HG02938 (cell line): Measurements from ENCODE around the gene KIF3C.
"Not testable (repeated sequence)": the region's sequence is repeated elsewhere in the genome, so short reads cannot be mapped to it uniquely, and the experiment has no call there.

Experiments used
- ATAC-seq: cut with Tn5 transposase; IDR thresholded peaks from one replicate; pipeline ENCODE4 v1.9.1; 2021; ENCODE audit warnings: mild to moderate bottlenecking, moderate library complexity; ENCODE audit not compliant: unreplicated experiment

KIF3C gene

DNA sequence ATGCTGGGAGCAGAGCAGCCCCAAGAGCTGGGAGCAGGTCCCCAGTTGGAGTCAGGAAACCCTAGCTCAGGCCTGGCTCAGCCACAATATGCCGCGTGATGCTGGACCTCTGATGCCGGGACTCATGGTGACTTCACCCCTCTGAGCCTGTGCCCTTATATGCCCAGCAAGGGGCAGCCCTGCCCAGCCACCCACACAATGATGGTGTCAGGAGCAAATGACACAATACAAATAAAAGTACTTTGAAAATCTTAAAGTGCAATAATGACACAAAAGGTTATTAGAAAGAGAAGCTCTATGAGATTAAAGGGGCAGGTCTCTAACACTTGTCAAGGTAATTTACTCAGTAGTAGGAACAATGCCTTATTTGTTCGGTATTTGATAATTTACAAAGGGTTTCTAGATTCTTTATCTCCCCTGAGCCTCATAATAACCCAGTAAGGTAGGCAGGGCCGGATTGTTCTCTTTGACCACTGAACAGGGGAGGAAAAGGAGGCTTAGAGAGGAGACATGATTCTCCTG, 18.3 kb upstream of the KIF3C start:
- ATAC-seq = no peak

- not testable (repeated sequence) for ATAC-seq
These were observed 17.1 kb upstream of the KIF3C start for GRCh38 chr2:25999406-25999805.

- ATAC-seq = not testable (repeated sequence)
These were observed 16.6 kb upstream of the KIF3C start for GRCh38 chr2:25998816-25999383.

- ATAC-seq = no peak
These were observed 14.5 kb upstream of the KIF3C start for GRCh38 chr2:25996844-25997243.

DNA sequence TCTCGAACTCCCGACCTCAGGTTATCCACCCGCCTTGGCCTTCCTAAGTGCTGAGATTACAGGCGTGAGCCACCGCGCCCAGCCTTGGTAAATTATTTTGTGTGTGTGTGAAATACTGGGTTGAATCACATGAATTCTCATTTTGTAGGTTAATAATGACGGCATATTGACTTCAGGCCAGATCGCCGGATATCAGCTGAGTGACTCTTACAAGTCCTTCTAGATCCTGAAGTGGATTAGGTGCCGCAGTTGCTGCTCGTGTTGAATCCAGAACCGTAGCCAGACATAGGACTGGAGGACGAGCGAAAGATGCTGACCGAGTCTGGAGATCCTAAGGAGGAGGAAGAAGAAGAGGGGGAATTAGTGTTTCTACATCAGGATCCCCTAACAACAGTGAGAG, 12.2 kb upstream of the KIF3C start:
- no peak for ATAC-seq

DNA sequence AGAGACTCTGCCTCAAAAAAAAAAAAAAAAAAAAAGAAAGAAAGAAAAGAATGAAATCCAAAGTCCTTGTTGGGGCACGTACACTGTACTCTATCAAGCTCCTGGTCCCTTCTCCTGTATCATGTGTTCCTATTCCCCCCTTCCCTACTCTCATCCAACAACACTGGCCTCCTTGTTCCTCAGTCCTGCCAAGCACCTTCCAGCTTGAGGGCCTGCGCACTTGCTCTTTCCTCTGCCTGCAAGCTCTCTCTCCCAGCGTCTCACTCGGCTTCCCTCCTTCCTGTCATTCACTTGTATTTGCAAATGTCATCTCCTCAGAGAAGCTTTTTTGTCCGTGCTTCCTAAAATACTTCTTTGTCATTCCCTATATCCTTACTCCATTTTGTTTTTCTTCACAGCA, 10.8 kb upstream of the KIF3C start:
- ATAC-seq = no peak

GRCh38 chr2:25992556-25992955, 10.3 kb upstream of the KIF3C start:
- no peak for ATAC-seq

DNA sequence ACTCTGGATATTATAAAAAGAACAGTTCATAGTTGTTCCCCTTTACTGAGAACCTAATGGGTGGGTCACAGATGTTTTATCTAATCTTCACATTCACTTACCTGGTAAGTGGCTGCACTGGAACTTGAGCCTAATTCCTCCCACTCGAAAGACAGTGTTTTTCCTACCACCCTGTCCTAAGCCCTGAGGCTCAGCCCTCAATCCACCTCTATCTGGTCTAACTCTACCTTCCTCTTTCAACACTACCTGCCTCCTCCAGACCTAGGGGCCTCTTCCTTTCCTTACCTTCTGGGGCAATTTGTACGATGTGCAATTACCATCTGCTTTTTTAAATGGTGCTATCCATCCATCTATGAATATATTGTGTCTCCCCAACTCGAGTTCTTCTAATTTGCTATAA, 9.7 kb upstream of the KIF3C start:
- ATAC-seq = no peak

- no peak for ATAC-seq
These were observed 6.9 kb upstream of the KIF3C start for GRCh38 chr2:25989154-25989553.

DNA sequence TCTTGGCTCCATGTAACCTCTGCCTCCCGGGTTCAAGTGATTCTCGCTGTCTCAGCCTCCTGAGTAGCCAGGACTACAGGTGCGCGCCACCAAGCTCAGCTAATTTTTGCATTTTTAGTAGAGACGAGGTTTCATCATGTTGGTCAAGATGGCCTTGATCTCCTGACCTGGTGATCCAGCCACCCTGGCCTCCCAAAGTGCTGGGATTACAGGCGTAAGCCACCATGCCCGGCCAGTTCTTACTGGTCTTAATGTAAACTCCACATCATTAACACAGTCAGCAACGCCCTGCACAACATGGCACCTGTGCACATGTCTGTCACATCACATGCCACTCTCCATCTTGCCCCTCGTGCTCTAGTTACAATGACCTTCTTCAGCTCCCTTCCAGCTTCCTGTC, 5.8 kb upstream of the KIF3C start:
- no peak for ATAC-seq

- ATAC-seq = no peak
These were observed 1.4 kb upstream of the KIF3C start for GRCh38 chr2:25983735-25984134.

GRCh38 chr2:25982968-25983280, 627 bp upstream of the KIF3C start:
- no peak for ATAC-seq

DNA sequence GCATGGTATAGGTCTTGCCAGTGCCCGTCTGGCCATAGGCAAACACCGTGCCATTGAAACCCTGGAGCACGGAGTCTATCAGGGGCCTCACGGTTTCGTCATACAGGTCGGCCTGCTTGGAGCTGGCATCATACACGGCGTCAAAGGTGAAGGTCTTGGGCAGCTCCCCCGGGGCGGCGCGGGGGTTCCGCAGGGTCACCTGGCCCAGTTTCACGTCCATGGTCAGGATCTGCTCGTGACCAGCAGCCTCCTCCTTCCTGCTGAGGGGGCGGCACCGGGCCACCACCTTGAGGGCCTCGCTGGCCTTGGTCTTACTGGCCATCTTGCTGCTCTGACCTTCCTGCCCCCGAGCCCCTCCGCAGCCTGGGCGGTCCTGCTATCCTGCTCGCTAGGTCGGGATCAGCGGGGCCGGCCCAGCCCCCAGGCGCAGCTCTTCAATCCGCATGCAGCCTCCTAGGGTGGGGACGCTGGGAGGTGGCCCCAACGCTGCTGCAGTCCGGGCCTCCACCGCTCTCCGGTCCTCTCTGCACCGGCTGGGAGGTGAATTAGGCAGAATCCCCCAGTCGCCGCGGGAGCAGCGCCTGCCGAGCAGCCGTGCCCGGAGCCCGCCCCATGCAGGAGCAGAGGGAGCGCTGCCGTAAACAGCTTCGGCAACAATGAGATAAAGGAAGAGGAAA, 563 bp downstream of the KIF3C start:
- ATAC-seq = peak; percentile 22

GRCh38 chr2:25980951-25981350, 1.3 kb downstream of the KIF3C start:
- ATAC-seq = no peak

GRCh38 chr2:25980076-25980887, 2.0 kb downstream of the KIF3C start:
- no peak for ATAC-seq

DNA sequence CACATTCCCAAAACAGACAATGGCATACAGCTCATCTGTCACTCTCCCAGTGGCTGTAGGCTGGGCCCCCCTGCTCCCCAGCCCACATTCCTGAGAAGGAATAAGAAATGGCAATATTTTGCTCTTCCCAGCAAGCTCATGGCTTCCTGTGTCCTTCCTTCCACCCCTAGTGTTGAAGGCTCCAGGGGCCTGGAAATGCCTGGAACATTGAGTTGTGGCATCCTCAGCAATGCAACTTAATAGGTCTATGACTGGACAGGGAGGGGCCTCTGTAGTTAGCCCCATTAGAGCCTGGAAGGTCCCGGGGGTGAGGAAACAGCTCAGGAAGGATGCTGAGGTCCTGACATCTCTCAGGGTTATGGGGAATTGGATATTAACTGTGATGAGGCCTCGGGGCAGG, 3.3 kb downstream of the KIF3C start:
- no peak for ATAC-seq

GRCh38 chr2:25977768-25978167, 4.5 kb downstream of the KIF3C start:
- ATAC-seq = no peak

GRCh38 chr2:25976983-25977741, 5.1 kb downstream of the KIF3C start:
- no peak for ATAC-seq

DNA sequence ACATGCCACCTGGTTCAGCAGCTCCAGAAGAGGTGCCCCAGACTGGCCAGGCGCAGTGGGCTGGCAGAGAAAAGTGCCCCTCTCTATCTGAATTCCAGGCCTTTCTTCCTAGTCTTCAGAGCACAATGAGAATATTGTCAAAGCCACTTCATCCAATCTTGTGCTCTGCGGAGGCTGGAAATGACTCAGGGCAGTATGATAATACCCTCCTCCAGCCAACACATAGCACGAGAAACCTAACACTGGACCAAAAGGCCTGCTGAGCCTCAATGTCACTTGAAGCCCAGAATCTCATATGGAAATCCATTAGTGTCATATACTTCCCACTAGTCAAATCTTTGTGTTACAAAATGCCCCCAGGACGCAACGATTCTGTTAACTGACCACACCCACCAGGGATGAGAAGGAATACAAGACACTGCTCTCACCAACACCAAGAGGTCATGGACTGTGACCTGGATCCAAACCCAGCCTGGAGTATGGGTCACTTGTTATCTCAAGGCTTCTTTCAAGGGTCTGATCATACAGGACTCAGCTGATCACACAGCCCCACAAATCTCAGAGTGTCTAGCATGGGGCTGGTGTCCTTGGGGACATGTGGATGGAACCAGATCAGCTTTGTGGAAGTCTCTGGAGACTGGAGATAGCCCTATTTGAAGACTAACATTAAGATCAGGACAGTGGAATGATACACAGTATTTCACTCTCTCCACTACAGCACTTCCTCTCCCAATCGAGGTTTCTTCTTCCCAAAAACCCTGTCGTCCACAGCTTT, 10.1 kb downstream of the KIF3C start:
- no peak for ATAC-seq

GRCh38 chr2:25971596-25971995, 10.7 kb downstream of the KIF3C start:
- ATAC-seq = no peak
